Muscle layer of colon (tissue), 2 donors: ENCODE results near the gene MC3R.

Experiments
- H3K27ac ChIP-seq: one replicate; pipeline ENCODE4 v1.7.0; 2013; ENCODE audit warnings: low read depth, mild to moderate bottlenecking, low read length, moderate library complexity
- H3K27me3 ChIP-seq, 2 donors: one replicate each; pipeline ENCODE4 v1.7.0; 2013; ENCODE audit warnings: low read length in 2 of 2, mild to moderate bottlenecking in 2 of 2; ENCODE audit not compliant: insufficient read depth in 2 of 2, control insufficient read depth in 1 of 2
- H3K36me3 ChIP-seq: one replicate; pipeline ENCODE4 v1.7.0; 2013; ENCODE audit warnings: mild to moderate bottlenecking, low read length; ENCODE audit not compliant: insufficient read depth
- H3K4me1 ChIP-seq: one replicate; pipeline ENCODE4 v1.7.0; 2013; ENCODE audit warnings: mild to moderate bottlenecking, low read length; ENCODE audit not compliant: insufficient read depth
- H3K4me3 ChIP-seq, 2 donors: one replicate each; pipeline ENCODE4 v1.7.0; 2013; ENCODE audit warnings: low read length in 2 of 2, low read depth in 1 of 2, mild to moderate bottlenecking in 1 of 2, moderate library complexity in 1 of 2
- H3K9ac ChIP-seq: one replicate; pipeline ENCODE4 v1.7.0; 2013; ENCODE audit warnings: low read length
- H3K9me3 ChIP-seq: one replicate; pipeline ENCODE4 v1.7.0; 2013; ENCODE audit warnings: mild to moderate bottlenecking, low read length
- donor health status: abdominal sarcoma.
- donor health status: Adenocarcinoma of cecum.

MC3R gene

DNA sequence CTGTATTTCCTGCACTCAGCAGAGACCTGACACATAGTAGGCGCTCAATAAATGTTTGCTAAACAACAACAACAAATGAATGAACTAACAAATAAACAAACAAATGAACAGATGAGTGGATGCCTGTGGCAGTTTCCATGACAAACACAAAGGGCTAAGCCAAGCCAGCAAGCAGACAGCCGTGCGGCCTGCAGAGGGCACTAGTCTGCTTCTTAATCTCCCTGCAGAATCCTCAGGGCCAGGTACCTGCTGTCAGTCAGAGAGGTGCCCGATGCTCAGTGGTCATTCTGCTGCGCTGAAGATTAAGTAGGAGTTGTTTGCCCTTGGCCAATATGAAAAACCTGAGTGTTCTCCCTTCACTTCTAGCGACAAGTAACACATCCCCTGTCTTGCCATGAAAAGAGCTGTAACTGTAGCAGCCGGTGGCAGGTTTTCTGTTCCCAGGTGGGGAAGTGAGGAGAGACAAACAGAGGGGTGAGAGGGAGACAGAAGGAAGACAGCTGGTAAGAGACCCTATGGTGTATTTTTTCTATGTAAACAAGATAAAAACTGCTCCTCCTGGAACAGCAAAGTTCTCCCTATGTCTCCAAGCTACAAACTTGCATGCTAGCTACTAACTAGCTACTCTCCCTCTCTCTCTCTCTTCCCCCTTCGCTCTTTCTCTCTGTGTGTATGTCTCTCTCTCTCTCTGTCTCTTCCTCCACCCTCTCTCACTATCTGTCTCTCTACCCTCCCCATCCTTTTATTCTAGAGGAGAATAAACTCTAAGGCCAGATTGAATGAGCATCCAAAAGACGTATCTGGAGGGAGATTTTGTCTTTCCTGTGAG lies at the start of gene MC3R:
TSS of gene MC3R (plus strand) at position 779 of the 829 bp plus-strand sequence. CDS start 112 bp downstream, outside the sequence.
- no peaks in the 10 kb centered on the region for H3K9me3 ChIP-seq
- H3K36me3 ChIP-seq, result no peaks in the 10 kb centered on the region
- H3K9ac ChIP-seq, result no peak within 1 kb of the TSS
- no peak within 1 kb of the TSS for H3K4me3 ChIP-seq
- H3K4me1 ChIP-seq, result no peaks in the 10 kb centered on the region
- no peak within 1 kb of the TSS for H3K27ac ChIP-seq
- H3K27me3 ChIP-seq, result peaks cover 0 to 15% of the 10 kb centered on the region in 2 donors

DNA sequence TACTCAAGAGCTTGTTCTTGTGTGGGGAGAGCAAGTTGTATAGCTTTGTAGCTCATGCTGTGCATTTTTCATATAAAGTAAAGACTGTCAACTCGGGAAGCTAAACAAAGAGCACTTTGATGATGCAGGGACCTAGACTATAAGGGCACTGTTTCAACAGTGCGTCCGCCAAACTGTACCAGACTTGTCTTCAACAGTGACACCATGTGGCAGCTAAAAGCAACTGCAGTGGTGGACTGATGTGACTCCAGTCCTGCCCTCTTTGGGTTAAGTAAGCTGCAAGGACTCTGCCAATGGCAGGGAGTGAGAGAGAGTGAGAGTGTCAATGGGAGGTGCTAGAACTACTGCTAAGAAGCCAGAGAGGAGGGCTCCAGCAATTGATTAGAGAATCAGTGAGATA lies 48.1 kb upstream of the MC3R start:
- no peaks in the 10 kb centered on the region for H3K36me3 ChIP-seq
- no peaks in the 10 kb centered on the region for H3K27me3 ChIP-seq
- no peak overlapping the region for H3K4me3 ChIP-seq
- H3K27ac ChIP-seq, result no peak overlapping the region
- no peaks in the 10 kb centered on the region for H3K9me3 ChIP-seq
- H3K9ac ChIP-seq, result no peak overlapping the region
- H3K4me1 ChIP-seq, result no peaks in the 10 kb centered on the region

- Histone ChIP-seq H3K27ac (no peak overlapping the region), H3K4me1 (no peaks in the 10 kb centered on the region), H3K9ac (no peak overlapping the region), H3K27me3 (no peaks in the 10 kb centered on the region), H3K9me3 (no peaks in the 10 kb centered on the region), H3K36me3 (no peaks in the 10 kb centered on the region), H3K4me3 (no peak overlapping the region)
These were observed 45.9 kb upstream of the MC3R start for GRCh38 chr20:56202493-56203077.

DNA sequence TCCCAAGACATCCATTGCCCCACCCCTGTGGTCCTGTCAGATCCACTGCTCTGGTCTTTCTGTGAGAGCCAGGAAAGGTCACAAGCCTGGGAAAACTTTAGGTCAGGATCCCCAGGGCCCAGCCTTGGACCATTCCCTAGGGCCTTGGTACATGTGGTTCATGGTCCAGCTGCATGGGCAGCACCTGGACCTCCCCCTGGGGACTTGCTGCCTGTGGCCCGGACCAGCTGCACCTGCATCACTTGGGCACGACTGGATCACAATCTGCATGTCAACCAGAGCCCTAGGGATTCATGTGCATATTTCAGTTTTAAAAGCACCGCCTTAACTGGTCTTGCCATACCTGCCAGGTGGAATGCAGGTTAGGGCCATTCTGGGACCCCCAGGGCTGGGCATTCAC lies 44.3 kb upstream of the MC3R start:
- no peak overlapping the region for H3K9ac ChIP-seq
- no peak overlapping the region for H3K4me3 ChIP-seq
- H3K9me3 ChIP-seq, result no peaks in the 10 kb centered on the region
- H3K27ac ChIP-seq, result no peak overlapping the region
- no peaks in the 10 kb centered on the region for H3K27me3 ChIP-seq
- H3K4me1 ChIP-seq, result no peaks in the 10 kb centered on the region
- no peaks in the 10 kb centered on the region for H3K36me3 ChIP-seq

DNA sequence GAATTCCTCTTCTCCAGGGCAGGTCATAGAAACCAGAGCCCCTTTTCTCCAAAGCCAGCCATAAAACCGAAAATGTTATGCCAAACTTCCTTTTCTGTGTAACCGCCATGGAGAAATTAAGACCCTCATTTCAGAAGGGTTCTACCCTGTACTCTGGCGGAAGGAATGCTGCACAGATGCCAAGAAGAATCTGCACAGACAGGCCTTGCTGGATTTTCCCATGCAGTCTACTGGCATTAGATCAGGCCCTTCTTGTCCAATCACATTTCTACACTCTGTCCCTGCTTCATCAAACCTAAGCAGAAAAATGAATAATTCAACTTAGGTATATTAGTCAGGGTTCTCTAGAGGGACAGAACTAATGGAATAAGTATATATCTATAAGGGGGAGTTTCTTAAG lies 43.2 kb upstream of the MC3R start:
- no peaks in the 10 kb centered on the region for H3K4me1 ChIP-seq
- H3K9ac ChIP-seq, result no peak overlapping the region
- H3K36me3 ChIP-seq, result no peaks in the 10 kb centered on the region

GRCh38 chr20:56207656-56208055 lies 40.9 kb upstream of the MC3R start:
- Histone ChIP-seq H3K4me1 (no peaks in the 10 kb centered on the region), H3K27ac (no peak overlapping the region), H3K9ac (no peak overlapping the region), H3K36me3 (no peaks in the 10 kb centered on the region), H3K4me3 (no peak overlapping the region), H3K9me3 (no peaks in the 10 kb centered on the region), H3K27me3 (no peaks in the 10 kb centered on the region)

More for the DNA sequence above, 43.2 kb upstream of the MC3R start:
- no peaks in the 10 kb centered on the region for H3K27me3 ChIP-seq
- no peaks in the 10 kb centered on the region for H3K9me3 ChIP-seq
- H3K4me3 ChIP-seq, result no peak overlapping the region
- no peak overlapping the region for H3K27ac ChIP-seq

DNA sequence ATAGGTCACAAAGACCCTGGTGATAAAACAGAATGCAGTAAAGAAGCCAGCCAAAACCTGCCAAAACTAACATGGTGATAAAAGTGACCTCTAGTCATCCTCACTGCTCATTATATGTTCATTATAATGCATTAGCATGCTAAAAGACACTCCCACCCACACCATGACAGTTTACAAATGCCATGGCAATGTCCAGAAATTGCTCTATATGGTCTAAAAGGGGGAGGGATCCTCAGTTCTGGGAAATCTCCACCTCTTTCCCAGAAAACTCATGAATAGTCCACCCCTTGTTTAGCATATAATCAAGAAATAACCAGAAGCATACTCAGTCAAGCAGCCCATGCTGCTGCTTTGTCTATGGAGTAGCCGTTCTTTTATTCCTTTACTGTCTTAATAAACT lies 40.4 kb upstream of the MC3R start:
- Histone ChIP-seq H3K27me3 (no peaks in the 10 kb centered on the region), H3K4me3 (no peak overlapping the region), H3K36me3 (no peaks in the 10 kb centered on the region), H3K4me1 (no peaks in the 10 kb centered on the region), H3K27ac (no peak overlapping the region), H3K9me3 (no peaks in the 10 kb centered on the region), H3K9ac (no peak overlapping the region)

GRCh38 chr20:56211051-56211450 lies 37.5 kb upstream of the MC3R start:
- Histone ChIP-seq H3K27ac (no peak overlapping the region), H3K9ac (no peak overlapping the region), H3K27me3 (no peaks in the 10 kb centered on the region), H3K4me1 (no peaks in the 10 kb centered on the region), H3K36me3 (no peaks in the 10 kb centered on the region), H3K4me3 (no peak overlapping the region), H3K9me3 (no peaks in the 10 kb centered on the region)

GRCh38 chr20:56212091-56212490 lies 36.4 kb upstream of the MC3R start:
- Histone ChIP-seq H3K9me3 (no peaks in the 10 kb centered on the region), H3K36me3 (no peaks in the 10 kb centered on the region), H3K27me3 (no peaks in the 10 kb centered on the region), H3K4me3 (no peak overlapping the region), H3K4me1 (no peaks in the 10 kb centered on the region), H3K27ac (no peak overlapping the region), H3K9ac (no peak overlapping the region)

- no peak overlapping the region for H3K4me3 ChIP-seq
- no peak overlapping the region for H3K27ac ChIP-seq
- H3K4me1 ChIP-seq, result no peaks in the 10 kb centered on the region
- H3K9ac ChIP-seq, result no peak overlapping the region
- H3K9me3 ChIP-seq, result no peaks in the 10 kb centered on the region
- H3K27me3 ChIP-seq, result no peaks in the 10 kb centered on the region
- H3K36me3 ChIP-seq, result no peaks in the 10 kb centered on the region
These were observed 35.2 kb upstream of the MC3R start for GRCh38 chr20:56213321-56213720.

GRCh38 chr20:56215115-56215514 lies 33.4 kb upstream of the MC3R start:
- H3K27me3 ChIP-seq, result no peaks in the 10 kb centered on the region
- H3K4me3 ChIP-seq, result no peak overlapping the region
- no peak overlapping the region for H3K27ac ChIP-seq
- no peaks in the 10 kb centered on the region for H3K4me1 ChIP-seq
- H3K9me3 ChIP-seq, result no peaks in the 10 kb centered on the region
- H3K9ac ChIP-seq, result no peak overlapping the region
- no peaks in the 10 kb centered on the region for H3K36me3 ChIP-seq

DNA sequence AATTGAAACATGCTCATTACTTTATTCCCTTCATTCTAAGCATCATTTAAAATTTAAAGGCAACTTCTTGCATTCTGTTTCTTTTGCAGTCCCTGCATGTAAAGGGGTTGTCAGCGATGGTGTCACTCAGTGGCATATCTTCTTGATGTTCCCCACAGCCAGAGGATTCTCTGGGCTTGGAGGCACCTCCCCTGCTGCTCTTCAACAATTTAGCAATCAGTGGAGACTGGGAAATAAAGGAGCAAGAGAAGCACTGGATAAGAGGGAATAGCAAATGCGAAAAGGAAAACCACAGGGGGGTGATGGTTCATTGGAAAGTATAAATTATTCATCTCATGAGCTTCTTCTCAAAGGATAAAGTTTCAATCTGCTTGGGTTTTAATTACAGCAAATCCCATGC lies 30.7 kb upstream of the MC3R start:
- Histone ChIP-seq H3K27me3 (no peaks in the 10 kb centered on the region), H3K9ac (no peak overlapping the region), H3K36me3 (no peaks in the 10 kb centered on the region), H3K4me3 (no peak overlapping the region), H3K9me3 (no peaks in the 10 kb centered on the region), H3K27ac (no peak overlapping the region), H3K4me1 (no peaks in the 10 kb centered on the region)
